DND-41 (cell line): ENCODE results near the gene TSPAN12.

Experiments
- CTCF ChIP-seq: IDR thresholded peaks from 2 replicates; pipeline ENCODE4 v1.5.1; 2012; ENCODE audit warnings: borderline replicate concordance, low read length, moderate library complexity, mild to moderate bottlenecking; ENCODE audit not compliant: poor library complexity, severe bottlenecking; ENCODE audit errors: extremely low read depth
- EZH2 ChIP-seq: IDR thresholded peaks from 3 replicates; pipeline ENCODE4 v1.6.1; 2012; ENCODE audit warnings: borderline replicate concordance, low read depth, mild to moderate bottlenecking, moderate library complexity, low read length, inconsistent platforms; ENCODE audit not compliant: severe bottlenecking

GRCh38 chr7:120898715-120899499, 41.0 kb upstream of the TSPAN12 start:
- TF ChIP-seq CTCF, result no peak
- TF ChIP-seq EZH2, result no peak
